Measurements from ENCODE around the gene RAP1GAP.
"Not testable (repeated sequence)": the region's sequence is repeated elsewhere in the genome, so short reads cannot be mapped to it uniquely, and the experiment has no call there.

Gene RAP1GAP

DNA sequence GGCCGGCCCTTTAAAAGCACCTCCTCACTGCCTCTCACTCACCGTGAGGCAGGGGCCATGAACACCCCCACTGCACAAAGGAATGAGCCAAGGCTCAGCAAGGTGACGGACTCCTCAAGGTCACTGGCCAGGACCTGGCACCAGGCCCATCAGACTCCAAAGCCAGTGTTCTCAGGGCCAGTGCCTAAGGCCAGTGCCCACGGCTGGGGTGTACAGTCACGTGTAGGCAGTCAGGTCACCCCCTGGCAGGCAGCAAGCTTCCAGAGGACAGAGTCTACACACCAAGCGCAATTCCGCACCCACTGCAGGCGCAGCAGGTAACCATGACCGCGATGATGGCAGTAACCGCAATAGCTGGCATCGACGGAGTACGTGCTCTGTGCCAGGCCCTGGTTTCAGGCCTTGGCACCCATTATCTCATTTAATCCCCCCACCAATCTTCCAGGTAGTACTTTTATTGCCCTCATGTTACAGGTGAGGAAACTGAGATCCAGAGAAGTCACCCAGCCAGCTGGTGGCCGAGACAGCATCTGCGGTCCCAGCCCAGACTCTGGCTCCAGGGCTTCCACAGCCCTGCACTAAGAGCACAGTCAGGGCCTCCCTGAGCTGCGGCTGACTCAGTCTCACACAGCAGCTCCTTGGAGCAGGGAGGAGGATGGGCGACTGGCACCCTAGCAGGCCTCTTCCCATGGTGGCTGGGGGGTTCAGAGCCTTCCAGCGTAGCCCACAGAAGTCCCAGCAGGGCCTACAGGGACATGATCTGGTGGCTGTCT lies 27.0 kb downstream of the RAP1GAP start:
- DNase-seq, result no peak

DNA sequence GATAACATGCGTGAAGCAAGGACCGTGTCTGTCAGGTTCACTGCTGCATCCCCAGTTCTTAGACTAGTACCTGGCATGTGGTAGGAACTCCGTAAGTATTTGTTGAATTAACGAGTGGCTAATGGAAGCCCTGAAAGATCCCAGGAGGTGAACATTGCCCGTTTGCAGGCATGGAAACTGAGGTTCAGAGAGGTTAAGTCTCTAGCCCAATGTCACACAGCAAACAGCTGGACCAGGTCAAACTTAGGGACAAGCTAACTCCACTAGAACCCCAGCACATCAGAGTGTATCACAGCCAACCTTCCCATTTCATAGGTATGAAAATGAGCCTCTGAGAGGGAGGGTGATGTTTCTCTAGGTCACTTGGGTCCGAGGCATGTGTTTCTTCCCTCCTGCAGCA lies 27.6 kb downstream of the RAP1GAP start:
- no peak for DNase-seq

DNA sequence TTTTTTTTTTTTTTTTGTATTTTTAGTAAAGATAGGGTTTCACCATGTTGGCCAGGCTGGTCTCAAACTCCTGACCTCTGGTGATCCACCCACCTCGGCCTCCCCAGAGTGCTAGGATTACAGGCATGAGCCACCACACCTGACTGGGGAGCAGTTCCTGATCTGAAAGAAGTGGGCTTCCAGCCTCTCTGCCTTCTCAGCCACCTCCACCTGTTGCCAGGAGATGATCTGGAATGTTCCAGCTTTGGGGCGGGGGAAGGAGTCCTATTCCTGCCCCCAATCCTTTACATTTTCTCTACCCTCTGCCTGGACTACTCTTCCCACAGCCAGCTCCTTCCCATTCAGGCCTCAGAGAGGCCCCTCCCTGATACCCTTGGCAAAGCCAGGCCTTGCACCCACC lies 28.1 kb downstream of the RAP1GAP start:
- DNase-seq, result no peak

DNA sequence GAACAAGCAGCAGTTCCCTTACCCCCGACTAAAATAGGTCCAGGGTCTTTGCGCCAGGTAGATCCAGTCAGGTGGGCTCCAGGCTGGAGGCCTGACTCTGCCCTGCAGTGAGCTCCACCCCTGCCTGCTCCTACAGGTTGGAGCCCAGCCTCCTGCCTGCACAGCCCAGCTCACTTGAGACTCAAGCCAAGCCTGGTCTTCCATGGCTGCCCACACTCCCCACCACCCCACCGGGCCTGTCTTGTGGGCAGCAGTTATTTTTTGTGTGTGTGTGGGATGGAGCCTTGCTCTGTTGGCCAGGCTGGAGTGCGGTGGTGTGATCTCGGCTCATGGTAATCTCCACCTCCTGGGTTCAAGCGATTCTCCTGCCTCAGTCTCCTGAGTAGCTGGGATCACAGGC lies 28.5 kb downstream of the RAP1GAP start:
- no peak for DNase-seq

DNA sequence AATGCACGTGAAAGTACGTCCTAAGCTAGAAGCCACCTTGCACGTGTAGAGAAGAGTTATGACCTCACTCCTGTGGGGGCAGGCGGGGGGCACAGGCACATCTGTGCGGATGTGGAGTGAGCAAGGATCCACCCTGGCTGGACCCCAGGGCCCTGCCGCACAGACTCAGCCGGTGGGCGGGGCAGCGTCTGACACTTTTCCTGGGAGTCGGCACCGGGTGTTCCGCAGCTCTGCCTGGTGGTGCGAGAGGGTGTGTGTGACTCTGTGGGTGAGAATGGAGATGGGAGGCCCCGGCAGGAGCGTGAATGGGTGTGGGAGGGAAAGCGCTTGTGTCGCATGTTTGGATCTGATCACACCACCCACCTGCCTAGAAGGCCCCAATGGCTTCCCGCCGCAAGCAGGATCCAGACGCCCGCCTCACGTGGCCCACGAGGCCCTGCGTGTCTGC lies 29.5 kb downstream of the RAP1GAP start:
- no peak for DNase-seq

DNA sequence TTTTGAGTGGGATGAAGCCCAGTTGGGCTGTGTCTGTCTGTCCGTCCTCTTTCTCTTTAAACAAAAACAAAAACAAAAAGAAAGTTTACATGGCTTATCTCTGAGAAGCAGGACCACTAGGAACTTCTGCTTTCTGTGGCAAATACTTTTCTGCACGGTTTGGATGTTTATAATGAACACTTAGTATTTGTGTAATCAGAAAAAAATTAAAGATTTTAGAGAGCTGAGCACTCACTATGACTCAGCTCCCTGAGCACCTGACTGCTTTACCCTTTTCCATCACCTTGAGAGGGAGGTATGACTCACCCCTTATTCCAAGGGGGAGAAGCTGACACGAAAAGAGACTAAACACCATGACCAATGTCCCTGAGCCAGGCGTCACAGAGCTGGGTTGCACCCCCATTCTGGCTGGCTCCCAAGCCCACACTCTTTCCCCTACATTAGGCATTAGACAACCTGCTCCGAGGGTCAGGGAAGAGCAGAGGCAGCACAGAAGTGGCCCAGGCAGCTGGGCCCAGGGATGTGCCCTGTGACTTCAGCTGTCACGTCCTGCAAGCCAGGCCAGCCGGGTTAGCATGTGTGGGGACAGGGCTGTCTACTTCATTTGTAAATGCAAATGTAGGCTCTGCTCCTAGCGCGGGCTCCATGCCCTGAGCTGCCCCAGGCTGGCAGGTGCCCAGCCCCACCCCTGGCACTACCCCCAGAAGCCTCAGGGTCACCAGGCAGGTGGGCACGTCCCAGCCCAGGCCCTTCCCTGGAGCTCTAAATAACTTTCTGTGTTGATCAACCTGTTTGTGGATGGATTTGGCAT lies 30.4 kb downstream of the RAP1GAP start:
- no peak for DNase-seq

DNA sequence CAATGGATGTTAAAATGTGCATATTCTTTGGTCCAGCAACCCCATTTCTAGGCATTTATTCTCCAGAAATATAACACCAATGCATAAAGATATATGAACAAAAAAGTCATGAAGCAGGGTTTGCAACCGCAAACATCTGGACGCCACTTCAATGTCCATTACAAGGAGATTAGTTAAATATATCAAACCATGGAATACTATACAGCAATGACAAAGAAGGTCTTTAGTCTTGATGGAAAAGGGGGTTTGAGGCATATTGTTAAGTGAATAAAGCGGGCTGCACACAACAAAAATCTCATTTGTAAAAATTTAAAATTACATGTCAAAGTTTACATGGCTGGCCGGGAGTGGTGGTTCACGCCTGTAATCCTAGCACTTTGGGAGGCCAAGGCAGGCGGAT lies 31.6 kb downstream of the RAP1GAP start:
- no peak for DNase-seq

DNA sequence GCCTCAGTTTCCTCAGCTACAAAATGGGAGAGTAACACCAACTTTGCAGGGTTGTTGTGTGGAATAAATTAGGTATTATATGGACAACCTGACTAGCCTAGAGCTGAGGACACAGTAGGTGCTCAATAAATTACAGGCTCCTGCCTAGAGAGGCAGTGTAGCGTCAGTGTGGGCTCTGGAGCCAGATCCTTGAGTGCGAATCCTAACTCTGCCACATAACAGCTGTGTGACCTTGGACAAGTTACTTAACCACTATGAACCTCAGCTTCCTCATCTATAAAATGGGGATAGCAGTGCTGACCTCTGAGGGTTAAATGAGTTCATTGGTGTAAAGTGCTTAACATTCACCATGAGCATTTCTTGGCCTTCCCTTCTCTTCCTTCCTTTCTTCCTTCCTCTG lies 33.1 kb downstream of the RAP1GAP start:
- no peak for DNase-seq

DNA sequence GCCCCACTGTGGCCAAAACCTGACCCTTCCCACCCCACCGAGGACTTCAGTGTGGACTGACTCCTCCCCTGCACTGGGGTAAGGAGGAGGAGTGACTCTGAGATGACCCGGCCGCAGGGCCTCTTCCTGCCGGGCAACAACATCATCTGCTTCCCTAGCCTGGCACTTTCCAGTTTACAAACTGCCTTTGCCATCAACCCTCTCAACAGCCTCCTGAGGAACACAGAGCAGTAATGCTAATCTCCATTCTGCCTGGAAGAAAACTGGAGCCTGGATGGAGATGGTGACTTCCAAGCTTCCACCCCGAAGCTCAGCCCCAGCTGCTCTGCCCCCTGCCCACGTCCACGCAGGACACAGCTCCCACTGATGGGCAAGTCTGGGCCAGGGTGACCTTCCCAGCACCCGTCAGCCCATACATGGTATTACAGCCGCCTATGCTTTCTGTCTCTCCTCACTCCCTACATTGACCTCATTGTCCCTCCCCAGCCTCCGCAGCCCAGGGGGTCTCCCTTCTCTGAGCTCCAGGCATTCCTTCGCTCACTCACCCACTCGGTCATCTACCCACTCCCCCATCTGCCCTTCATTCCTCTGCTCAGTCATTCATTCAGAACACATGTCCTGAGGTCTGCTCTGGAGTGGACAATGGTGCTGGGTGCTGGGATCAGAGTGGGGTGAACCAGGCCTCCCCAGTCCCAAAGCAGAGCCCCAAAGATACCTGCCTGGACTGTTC lies 34.2 kb downstream of the RAP1GAP start:
- no peak for DNase-seq

DNA sequence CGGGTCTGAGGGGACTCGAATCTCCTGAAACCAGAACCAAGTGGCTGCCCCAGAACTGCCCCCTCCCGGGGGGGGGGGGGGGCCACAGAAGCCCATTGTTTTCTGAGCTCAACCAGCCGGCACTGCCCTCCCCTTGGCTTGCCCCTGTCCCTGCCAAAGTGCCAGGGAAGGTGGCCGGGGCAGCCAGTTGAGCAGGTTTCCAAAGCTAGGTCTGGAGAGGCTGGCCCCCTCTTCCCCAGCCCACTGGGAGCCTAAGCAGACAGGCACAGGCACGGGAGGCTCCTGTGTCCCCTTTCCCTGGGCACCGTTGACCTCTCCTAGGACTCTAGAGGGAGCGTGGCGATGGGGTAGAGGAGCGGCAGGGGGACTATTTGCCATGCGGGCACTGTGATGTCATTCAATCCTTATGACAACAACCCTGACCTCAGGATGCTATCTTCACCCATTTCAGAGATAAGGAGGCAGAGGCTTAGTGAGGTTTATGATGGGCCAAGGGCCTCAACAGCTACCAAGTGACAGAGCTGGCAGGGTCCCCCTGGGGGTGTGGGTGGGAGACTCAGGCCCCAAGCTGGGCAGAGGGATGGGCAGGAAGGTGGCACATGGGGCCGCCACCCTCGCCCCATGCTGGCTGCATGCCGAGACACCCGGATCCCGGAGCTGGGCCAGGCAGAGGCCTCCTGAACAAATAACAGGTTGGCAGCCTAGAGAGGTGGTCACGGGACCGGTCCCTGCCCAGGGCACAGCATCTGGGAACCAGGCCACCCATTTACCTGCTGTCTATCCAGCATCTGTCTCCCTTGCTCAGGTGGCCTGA lies 35.0 kb downstream of the RAP1GAP start:
- DNase-seq, result no peak

DNA sequence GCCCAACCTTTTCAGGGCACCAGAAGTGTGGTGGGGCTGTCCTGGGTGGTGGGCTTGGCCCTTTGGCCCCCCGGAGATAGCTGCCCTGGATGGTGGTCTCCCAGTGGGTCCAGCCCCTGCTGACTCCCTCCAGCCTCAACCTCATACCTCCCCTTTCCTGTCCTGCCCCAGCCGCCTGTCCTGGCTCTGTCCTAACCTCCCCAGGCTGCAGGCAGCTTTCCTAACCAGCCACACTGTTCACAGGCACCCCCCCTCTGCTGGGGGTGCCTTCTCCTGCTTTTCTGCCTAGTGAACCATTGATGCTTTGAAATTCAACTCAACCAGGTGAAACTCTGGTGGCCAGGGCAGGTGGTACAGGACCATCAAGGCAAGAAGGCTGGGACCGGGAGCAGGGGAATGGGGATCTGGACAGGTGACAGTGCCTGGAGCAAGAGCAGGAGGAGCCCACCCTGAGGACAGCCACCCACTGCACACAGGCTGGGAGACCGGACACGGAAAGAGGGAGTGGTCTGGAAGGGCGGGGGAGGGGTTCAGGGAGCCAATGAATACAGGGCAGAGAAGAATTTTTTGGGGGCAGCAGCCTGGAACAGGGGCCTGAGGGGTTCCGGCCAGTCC lies 35.9 kb downstream of the RAP1GAP start:
- no peak for DNase-seq

DNA sequence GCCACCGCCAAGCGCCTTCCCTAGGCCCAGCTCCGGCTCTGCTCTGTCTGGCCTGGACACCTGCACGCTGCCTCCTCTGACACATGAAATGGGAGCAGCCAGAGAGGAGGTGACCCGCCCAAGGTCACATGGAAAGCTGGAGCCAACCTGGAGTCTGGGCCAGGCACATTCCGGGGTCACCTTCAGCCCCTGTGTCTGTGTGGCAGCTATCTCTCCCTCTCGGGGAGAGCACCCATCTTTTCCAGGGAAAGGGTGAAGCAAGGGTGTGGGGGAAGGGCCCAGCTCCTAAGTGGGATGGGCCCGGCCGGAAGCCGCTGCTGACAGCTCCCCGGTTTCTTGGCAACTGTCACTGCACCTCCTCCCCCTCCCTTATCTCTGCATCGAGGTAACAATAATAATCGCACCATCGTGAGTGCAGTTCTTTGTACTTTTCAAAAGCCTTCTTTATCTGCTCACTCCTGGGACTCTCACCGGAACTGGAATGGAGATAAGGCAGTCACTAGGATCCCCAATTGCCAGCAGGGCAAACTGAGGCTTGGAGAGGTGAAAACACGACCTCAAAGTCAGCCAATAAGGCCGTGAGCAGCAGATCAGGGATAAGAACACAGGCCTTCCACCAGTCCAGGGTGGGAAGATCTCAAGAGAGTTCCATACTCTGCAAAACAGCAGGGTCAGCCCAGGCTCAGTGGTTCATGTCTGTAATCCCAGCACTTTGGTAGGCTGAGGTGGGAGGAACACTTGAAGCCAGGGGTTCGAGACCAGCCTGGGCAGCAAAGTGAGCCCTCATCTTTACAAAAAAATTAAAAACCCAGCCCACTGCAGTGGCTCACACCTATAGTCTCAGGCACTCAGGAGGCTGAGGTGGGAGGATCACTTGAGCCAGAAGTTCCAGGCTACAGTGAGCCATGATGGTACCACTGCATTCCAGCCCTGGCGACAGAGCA lies 36.9 kb downstream of the RAP1GAP start:
- DNase-seq, result no peak

DNA sequence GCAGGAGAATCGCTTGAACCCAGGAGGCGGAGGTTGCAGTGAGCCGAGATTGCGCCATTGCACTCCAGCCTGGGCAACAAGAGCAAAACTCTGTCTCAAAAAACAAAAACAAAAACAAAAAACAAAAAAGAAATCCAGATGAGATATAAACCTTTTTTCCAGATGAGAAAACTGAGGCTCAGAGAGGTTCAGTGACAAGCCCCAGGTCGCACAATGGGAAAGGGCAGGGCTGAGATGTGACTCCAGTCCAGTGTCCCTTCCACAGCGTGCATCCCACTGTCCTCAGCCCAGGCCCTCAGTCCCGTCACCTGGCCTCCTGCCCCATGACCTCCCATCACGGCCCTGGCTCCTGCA lies 37.6 kb downstream of the RAP1GAP start:
- DNase-seq, result not testable (repeated sequence)

DNA sequence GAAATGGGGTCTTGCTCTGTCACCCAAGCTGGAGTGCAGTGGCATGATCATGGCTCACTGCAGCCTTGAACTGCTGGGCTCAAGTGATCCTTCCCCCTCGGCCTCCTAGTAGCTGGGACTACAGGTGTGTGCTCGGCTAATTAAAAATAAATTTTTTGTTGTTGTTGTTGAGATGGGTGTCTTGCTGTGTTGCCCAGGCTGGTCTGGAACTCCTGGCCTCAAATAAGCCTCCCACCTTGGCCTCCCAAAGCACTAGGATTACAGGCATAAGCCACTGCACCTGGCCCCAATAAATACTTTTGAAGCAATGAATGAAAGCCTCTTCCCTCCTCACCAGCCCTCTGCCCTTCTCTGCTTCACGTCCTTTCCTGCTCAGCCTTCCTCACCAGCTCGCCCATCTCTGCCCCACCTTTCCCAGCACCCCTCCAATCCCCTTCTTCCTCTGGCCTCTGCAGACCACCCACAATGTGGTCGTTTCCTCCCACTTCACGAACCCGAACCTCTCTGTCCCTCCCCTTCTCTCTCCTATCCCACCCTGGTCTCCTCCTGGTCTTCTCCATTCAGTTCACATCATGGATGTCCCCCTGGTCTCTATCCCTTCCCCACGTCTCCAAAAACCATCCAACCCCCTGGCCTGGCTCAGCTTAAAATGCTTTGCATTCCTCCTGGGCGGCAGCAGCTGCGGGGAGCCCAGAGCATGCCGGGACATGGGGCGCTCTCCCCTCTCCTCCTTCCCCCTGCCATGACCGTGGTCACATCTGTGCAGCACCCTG lies 38.4 kb downstream of the RAP1GAP start:
- no peak for DNase-seq

DNA sequence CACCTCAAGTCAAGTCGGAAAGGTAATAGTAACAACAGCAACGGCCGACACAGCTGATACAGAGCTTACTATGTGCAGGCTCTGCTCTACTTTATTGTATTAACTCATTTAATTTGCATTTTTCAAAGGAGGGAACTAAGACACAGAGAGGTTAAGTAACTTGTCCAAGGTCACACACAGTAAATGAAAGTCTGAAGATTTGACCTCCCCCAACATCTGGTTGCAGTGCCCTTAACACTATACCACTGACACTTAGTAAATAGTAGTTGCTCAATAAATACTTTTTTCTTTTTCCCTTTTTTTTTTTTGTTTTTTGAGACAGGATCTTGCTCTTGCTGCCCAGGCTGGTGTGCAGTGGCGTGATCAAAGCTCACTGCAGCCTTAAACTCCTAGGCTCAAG lies 39.2 kb downstream of the RAP1GAP start:
- DNase-seq, result no peak

DNA sequence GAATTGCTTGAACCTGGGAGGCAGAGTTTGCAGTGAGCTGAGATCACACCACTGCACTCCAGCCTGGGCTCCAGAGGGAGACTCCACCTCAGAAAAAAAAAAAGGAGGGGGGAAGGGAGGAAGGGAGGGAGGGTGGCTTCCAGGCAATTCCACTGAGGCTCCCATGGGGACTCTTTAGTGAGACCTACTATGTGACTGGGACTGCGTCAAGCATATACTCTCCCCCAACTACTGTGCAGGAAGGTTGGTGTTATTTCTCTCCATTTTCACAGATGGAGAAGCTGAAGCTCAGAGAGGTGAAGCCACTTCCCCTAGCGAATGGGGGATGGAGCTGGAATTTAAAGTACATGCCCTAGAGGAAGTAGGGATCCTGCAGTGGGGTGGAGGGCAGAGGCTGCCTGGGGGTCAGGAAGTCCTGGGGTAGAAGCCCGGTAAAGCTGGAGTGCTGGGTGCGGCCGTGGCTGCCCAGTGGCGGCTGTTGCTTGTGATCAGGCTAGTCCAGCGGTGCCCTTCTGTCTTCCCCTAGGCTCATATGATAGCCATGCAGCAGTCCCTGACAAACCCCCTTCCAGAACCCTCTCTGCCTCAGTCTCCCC lies 40.3 kb downstream of the RAP1GAP start:
- DNase-seq, result no peak

DNA sequence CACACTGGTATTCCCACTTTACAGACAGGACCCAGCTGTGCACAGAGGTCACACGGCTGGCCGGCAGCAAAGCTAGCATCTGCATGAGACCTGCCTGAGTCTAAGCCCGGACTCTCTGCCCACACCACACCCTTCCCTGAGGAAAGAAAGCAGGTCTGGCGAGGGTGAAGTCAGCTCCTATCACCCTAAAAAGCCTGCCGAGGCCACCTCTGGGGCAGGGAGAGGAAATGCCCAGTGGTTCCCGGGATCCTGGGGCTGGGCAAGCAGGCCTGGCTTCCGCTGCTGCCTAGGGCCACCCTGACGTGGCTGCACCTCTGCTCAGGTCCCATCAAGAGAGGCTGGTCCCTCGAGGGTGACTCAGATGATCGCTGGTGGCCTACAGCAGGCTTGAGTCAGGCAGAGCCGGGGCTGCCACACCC lies 42.2 kb downstream of the RAP1GAP start:
- DNase-seq, result no peak

DNA sequence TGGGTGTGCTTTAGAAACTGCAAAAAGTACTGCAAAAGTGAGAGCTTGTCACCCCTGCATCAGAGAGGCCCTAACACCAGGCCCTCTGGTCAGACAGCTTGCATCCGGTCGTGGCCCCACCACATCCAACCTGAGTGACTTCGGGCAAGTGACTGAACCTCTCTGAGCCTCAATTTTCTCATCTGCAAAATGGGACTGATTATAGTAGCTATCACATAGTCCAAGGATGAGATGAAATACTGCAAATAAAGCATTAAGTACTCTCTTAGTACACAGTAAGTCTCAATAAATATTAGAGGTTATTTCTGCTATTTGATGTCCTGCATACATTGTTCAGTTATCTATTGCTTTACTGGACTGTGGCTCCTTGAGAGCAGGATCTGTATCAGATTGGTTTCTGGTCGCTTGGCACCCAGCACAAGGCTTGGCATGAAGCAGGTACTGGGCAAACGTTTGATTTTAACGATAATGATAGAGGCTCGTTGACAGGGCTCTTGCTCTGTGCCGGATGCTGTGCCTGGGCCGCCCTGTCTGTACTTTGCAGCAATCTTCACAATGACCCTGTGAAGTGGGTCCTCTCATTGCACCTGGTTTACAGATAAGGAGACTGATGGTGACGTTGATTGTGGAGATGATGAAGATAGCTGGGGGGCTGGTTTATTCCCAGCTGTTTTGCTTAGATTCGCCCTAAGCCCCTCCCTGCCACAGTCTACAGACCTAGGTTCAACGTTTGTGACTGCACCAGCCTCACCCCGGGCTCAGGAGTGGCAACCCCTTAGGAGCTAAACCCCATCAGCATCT lies 43.6 kb downstream of the RAP1GAP start:
- no peak for DNase-seq
